Mucosa of gallbladder (tissue), 1 donor: ENCODE measurements around the gene SMTN. TPM values are rescaled to one million over a fixed set of nuclear protein-coding genes. Genes with fewer than 3 reads are reported as not detected.
"Not testable (repeated sequence)": the region's sequence is repeated elsewhere in the genome, so short reads cannot be mapped to it uniquely, and the experiment has no call there.

ENCODE experiments used
- DNase-seq: peaks from one replicate; pipeline ENCODE4 v3.0.0-alpha.2; 2020; ENCODE audit warnings: low spot score
- total RNA-seq: library from RNA; stranded (reverse); gene quantifications from one replicate; pipeline ENCODE4 v1.2.1, GENCODE V29; 2021
- donor health status: DM: no; HTN: no; CAD: no.

The SMTN gene
- total RNA-seq, 1 donor from 2014 or later = 510 TPM

GRCh38 chr22:31104869-31105268 is 23.8 kb downstream of the SMTN start:
- no peak for DNase-seq

- DNase-seq = no peak
Measured at GRCh38 chr22:31105282-31105929, 24.3 kb downstream of the SMTN start.

DNA sequence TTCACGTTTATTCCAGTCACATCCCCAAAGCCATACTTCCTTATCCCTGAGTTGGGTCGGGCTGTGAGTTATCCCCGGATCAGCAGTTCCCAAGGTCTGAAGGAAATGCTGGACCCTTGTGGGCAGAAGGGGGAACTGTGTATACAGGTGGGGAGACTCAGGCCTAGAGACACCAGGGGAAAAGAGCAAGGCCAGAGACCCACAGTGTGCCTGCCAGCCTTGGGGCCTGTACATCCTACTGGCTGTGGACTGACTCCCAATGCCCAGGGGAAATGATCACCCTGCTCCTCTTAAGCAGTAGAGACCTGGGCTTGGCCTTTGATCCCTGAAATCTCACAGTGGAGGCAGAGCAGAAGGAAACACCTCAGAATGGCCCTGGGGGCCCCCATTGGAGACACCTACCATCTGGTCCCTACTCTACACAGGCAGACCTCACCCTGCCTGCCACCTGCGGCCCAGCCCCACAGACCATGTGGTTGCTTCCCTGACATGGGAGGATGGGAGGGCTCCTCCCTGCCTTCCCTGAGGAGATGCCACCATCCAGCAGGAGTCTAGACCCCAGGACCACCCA is 25.0 kb downstream of the SMTN start:
- no peak for DNase-seq

DNA sequence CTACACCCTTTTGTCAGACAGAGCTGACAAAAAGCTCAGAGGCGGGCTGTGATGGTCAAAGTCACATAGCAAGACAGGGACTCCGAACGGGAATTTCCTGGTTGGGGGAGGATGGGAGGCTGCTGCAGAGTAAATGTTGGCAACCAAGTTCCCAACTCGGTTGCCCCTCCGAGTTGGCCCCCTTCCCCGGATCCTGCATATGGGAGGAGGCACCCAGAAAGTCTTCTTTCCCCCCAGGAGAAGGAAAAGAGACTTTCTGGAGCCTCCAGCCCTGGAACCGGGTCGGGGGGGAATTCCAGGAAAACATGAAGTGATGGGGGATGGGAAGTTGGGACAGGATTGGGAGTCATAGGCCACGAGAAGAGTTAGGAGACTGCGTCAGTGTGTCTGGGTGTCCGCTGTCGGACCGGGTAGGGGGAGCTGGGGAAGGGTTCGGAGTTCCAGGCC is 25.6 kb downstream of the SMTN start:
- DNase-seq = no peak

- DNase-seq = peak; percentile 97
Measured at GRCh38 chr22:31107178-31107893, 26.2 kb downstream of the SMTN start, which contains the start of gene SELENOM. Gene SELENOM (minus strand): TSS chr22:31107568. CDS start chr22:31107505, 63 bp downstream.

- no peak for DNase-seq
Measured at GRCh38 chr22:31107894-31108218, 26.7 kb downstream of the SMTN start.

- DNase-seq = not testable (repeated sequence)
Measured at GRCh38 chr22:31112547-31113091, 31.5 kb downstream of the SMTN start.

DNA sequence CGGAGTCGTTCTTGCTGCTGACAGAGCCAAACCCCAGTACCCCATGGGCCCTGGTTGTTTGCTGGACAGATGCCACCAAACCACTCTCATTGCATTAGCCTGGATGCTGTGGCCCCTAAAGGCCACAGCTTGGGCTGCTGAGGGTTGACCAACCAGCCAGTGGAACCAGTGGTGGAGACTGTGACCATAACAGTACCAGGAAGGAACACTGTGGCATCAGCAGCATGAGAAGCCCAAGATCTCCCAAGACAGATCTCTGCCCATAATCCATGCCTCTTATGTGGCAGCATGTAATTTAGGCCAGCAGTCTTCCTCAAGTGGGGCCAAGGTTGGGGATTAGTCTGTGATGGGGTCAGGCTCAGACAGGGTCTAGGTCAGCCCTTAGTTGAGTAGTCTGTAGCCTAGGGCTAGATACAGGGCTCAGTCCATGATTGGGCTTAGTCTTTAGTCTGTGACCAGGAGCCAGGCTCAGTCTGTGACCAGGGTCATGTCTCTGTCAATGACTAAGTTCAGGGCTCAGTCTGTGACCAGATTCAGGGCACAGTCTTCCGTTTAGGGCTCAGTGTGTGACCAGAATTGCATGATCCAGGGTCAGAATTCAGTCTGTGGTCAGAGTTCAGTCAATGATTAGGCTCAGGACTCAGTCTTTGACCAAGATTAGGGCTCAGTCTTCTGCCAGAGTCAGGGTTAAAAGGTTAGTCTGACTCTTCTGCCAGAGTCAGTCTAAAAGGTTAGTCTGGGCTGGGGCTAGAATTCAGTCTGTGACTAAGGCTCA is 37.1 kb downstream of the SMTN start:
- DNase-seq = no peak

- no peak for DNase-seq
Measured at GRCh38 chr22:31119026-31119717, 38.1 kb downstream of the SMTN start.

DNA sequence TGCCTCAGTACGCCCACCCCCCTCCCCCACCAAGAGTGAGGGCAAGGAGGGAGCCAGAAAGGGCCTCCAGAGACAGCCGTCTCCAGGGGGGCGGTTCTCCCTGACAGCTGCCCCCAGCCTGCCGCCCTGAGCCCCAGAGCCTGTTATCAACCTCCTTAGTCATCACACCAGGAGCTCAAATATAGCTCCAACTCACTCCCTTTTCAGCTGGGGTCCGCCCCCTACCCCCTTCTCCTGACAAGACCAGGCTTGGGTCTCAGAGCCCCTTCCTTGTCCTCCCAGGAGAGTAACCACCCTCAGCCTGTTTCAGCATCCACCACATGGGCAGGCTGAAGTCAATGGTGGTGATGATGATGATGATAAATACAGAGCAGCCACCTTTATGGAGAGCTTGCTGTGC is 39.1 kb downstream of the SMTN start:
- DNase-seq = no peak

- DNase-seq = no peak
Measured at GRCh38 chr22:31120642-31121041, 39.5 kb downstream of the SMTN start.

DNA sequence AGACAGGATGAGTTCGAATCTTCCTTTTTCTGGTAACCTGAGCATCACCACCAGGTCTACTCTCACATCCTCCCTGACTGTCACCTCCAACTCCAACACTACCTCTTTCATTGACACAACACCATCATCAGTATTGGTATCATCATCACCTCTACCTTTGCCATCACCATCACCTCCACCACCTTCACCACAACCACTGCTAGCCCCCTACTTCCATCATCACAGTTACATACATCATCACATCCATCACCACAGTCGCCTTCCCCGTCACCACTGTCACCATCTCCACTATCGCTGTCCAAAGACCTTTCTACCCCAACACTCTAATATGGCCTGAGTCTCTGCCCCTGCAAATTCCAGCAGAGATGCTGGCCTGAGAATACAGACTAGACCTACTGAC is 40.3 kb downstream of the SMTN start:
- no peak for DNase-seq

- no peak for DNase-seq
Measured at GRCh38 chr22:31122196-31122531, 41.0 kb downstream of the SMTN start.

GRCh38 chr22:31122532-31123291 is 41.6 kb downstream of the SMTN start, which contains the start of gene INPP5J:
Gene INPP5J (plus strand): TSS chr22:31122966. CDS start chr22:31123015, 49 bp downstream.
- DNase-seq = peak; percentile 42

DNA sequence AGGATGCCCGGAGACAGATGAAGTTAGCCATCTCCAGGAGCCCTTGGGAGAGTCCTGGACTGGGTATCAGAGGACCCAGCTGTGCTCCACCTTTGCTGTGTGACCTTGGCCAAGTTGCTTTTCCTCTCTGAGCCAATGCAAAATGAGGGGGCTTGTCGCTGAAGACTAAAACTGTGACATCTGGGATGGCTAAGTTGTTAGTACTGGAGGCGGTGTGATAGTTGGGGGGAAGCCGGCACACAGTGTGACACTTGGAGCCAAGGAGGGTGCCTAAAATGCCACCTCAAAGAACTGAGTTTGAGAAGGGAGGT is 42.1 kb downstream of the SMTN start:
- no peak for DNase-seq

DNA sequence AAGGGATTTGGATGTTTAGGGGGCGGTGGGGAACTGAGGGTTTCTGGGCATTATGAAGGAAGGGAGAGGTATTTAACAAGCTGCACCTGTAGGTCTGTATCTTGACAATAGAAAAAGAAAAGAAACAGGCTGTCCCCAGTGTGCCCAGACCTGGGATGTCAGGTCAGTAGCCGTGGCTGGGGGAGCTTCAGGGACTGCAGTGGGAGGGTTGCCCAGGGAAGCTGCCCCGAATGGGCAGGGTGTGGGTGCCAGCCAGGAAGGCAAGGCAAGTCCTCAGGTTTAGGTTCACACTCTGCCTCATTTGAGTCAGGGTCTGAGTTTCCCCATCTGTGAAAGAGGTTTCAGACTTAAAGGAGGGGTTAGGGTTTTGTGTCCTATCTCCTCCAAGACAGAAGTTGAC is 43.2 kb downstream of the SMTN start:
- no peak for DNase-seq

DNA sequence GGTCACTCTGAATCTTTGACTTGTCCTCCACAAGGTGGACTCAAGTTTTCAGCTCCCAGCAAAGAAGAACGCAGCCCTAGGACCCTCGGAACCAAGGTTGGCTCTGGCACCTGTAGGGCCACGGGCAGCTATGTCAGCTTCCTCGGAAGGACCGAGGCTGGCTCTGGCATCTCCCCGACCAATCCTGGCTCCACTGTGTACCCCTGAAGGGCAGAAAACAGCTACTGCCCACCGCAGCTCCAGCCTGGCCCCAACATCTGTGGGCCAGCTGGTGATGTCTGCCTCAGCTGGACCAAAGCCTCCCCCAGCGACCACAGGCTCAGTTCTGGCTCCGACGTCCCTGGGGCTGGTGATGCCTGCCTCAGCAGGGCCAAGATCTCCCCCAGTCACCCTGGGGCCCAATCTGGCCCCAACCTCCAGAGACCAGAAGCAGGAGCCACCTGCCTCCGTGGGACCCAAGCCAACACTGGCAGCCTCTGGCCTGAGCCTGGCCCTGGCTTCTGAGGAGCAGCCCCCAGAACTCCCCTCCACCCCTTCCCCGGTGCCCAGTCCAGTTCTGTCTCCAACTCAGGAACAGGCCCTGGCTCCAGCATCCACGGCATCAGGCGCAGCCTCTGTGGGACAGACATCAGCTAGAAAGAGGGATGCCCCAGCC is 43.8 kb downstream of the SMTN start:
- no peak for DNase-seq

DNA sequence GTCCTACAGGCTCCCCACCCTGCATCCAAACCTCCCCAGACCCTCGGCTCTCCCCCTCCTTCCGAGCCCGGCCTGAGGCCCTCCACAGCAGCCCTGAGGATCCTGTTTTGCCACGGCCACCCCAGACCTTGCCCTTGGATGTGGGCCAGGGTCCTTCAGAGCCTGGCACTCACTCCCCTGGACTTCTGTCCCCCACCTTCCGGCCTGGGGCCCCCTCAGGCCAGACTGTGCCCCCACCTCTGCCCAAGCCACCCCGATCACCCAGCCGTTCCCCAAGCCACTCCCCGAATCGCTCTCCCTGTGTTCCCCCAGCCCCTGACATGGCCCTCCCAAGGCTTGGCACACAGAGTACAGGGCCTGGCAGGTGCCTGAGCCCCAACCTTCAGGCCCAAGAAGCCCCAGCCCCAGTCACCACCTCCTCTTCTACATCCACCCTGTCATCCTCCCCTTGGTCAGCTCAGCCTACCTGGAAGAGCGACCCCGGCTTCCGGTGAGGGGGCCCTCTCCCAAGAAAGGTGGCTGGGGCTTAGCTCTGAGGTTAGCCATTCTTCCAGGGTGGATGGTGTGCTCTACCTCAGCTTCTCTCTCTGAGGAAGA is 44.5 kb downstream of the SMTN start:
- no peak for DNase-seq

DNA sequence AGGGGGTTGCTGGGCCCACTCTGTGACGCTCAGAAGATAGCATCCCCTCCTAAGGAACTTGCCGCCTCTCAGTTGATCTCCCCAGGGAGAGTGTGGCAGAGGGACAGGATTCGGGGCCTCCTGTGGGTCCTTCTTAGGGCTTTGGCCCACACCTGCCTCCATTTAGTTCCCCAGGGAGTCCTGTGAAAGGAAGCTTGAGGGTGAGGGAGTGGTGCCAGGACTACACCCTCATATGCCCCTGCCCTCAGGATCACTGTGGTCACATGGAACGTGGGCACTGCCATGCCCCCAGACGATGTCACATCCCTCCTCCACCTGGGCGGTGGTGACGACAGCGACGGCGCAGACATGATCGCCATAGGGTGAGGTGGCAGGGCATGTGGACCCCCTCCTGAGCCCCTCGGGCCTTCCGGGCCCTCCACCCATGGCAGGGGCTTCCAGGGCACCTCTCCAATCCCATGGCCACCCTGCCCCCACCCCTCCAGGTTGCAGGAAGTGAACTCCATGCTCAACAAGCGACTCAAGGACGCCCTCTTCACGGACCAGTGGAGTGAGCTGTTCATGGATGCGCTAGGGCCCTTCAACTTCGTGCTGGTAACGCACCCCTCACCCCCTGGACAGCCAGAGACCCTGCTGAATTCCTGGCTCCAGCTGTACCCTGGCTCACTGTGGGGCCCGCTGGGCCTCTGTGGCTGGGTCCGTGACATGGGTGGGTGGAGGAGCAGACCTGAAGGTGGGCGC is 45.2 kb downstream of the SMTN start:
- DNase-seq = no peak
